H9 (cell line): ENCODE data around the gene LRP3. TPM values are rescaled to one million over a fixed set of nuclear protein-coding genes. Genes with fewer than 3 reads are reported as not detected.

ENCODE experiments used
- DNase-seq: peaks from one replicate; pipeline ENCODE4 v3.0.0-alpha.2; 2017
- H2AFZ ChIP-seq: one replicate; pipeline ENCODE4 v1.6.1; 2013; ENCODE audit warnings: mild to moderate bottlenecking, low read length, control low read depth, moderate library complexity
- H2AK5ac ChIP-seq: 2 replicates; pipeline ENCODE4 v1.6.1; 2013; ENCODE audit warnings: low read length, control low read depth, mixed read lengths; ENCODE audit not compliant: insufficient read length
- H2BK120ac ChIP-seq: one replicate; pipeline ENCODE4 v1.6.1; 2013; ENCODE audit warnings: low read depth, mild to moderate bottlenecking, low read length, control low read depth, inconsistent platforms; ENCODE audit not compliant: poor library complexity, severe bottlenecking
- H2BK12ac ChIP-seq: 2 replicates; pipeline ENCODE4 v1.6.1; 2013; ENCODE audit warnings: low read length, control low read depth, mixed read lengths, low read depth; ENCODE audit not compliant: insufficient read length
- H2BK15ac ChIP-seq: 2 replicates; pipeline ENCODE4 v1.6.1; 2013; ENCODE audit warnings: low read depth, low read length, control low read depth
- H2BK20ac ChIP-seq: one replicate; pipeline ENCODE4 v1.6.1; 2013; ENCODE audit warnings: low read depth, mild to moderate bottlenecking, low read length, control low read depth, inconsistent platforms; ENCODE audit not compliant: poor library complexity, severe bottlenecking
- H2BK5ac ChIP-seq: 2 replicates; pipeline ENCODE4 v1.6.1; 2013; ENCODE audit warnings: low read length, control low read depth, mixed read lengths; ENCODE audit not compliant: insufficient read length
- H3K14ac ChIP-seq: 2 replicates; pipeline ENCODE4 v1.6.1; 2013; ENCODE audit warnings: low read length, control low read depth; ENCODE audit not compliant: insufficient read depth
- H3K18ac ChIP-seq: 2 replicates; pipeline ENCODE4 v1.6.1; 2013; ENCODE audit warnings: low read depth, mild to moderate bottlenecking, mixed read lengths, low read length, control low read depth; ENCODE audit not compliant: insufficient read length
- H3K23ac ChIP-seq: 2 replicates; pipeline ENCODE4 v1.6.1; 2013; ENCODE audit warnings: low read length, control low read depth, mixed read lengths, low read depth; ENCODE audit not compliant: insufficient read length
- H3K23me2 ChIP-seq: 2 replicates; pipeline ENCODE4 v1.6.1; 2013; ENCODE audit warnings: low read depth, mild to moderate bottlenecking, mixed read lengths, low read length, control low read depth; ENCODE audit not compliant: insufficient read length, poor library complexity, severe bottlenecking
- H3K27ac ChIP-seq: 2 replicates; pipeline ENCODE4 v1.5.1; 2013; ENCODE audit warnings: low read length, control low read depth, mixed read lengths, low read depth; ENCODE audit not compliant: insufficient read length
- H3K27me3 ChIP-seq: 2 replicates; pipeline ENCODE4 v1.6.1; 2013; ENCODE audit warnings: low read length, control low read depth, inconsistent platforms; ENCODE audit not compliant: insufficient read depth
- H3K4ac ChIP-seq: 2 replicates; pipeline ENCODE4 v1.6.1; 2013; ENCODE audit warnings: low read depth, mild to moderate bottlenecking, control low read depth, inconsistent platforms, low read length, moderate library complexity
- H3K4me1 ChIP-seq: 2 replicates; pipeline ENCODE4 v1.6.1; 2013; ENCODE audit warnings: low read length, control low read depth, inconsistent platforms; ENCODE audit not compliant: insufficient read depth
- H3K4me2 ChIP-seq: 2 replicates; pipeline ENCODE4 v1.6.1; 2013; ENCODE audit warnings: low read length, control low read depth, mixed read lengths; ENCODE audit not compliant: insufficient read length, insufficient read depth
- H3K56ac ChIP-seq: 2 replicates; pipeline ENCODE4 v1.6.1; 2013; ENCODE audit warnings: low read depth, mild to moderate bottlenecking, mixed read lengths, low read length, control low read depth; ENCODE audit not compliant: insufficient read length
- H3K79me1 ChIP-seq: 2 replicates; pipeline ENCODE4 v1.6.1; 2013; ENCODE audit warnings: low read depth, mild to moderate bottlenecking, moderate library complexity, low read length, control low read depth, inconsistent platforms; ENCODE audit not compliant: insufficient read depth, poor library complexity, severe bottlenecking
- H3K79me2 ChIP-seq: 2 replicates; pipeline ENCODE4 v1.6.1; 2013; ENCODE audit warnings: low read length, control low read depth, inconsistent platforms; ENCODE audit not compliant: insufficient read depth
- H3K9ac ChIP-seq: 2 replicates; pipeline ENCODE4 v1.6.1; 2013; ENCODE audit warnings: low read length, control low read depth, mixed read lengths; ENCODE audit not compliant: insufficient read length; ENCODE audit errors: extremely low read depth
- H3K9me3 ChIP-seq: one replicate; pipeline ENCODE4 v1.6.1; 2013; ENCODE audit warnings: low read depth, low read length, inconsistent platforms; ENCODE audit not compliant: control insufficient read depth
- H3T11ph ChIP-seq: one replicate; pipeline ENCODE4 v1.6.1; 2013; ENCODE audit warnings: mild to moderate bottlenecking, low read length, control low read depth, inconsistent platforms
- H4K20me1 ChIP-seq: one replicate; pipeline ENCODE4 v1.6.1; 2013; ENCODE audit not compliant: control insufficient read depth, insufficient read length, insufficient read depth
- H4K5ac ChIP-seq: 2 replicates; pipeline ENCODE4 v1.6.1; 2013; ENCODE audit warnings: low read depth, mild to moderate bottlenecking, mixed read lengths, low read length, control low read depth; ENCODE audit not compliant: insufficient read length
- H4K8ac ChIP-seq: replicated peaks from 2 replicates; pipeline ENCODE4 v1.6.1; 2013; ENCODE audit warnings: low read length, control low read depth, mixed read lengths, low read depth; ENCODE audit not compliant: insufficient read length
- H4K91ac ChIP-seq: 2 replicates; pipeline ENCODE4 v1.6.1; 2013; ENCODE audit warnings: low read depth, mild to moderate bottlenecking, moderate library complexity, mixed read lengths, low read length, control low read depth; ENCODE audit not compliant: insufficient read length
- H3K27ac Mint-ChIP-seq, 3 experiments: 2 replicates in 2 of 3; 3 replicates in 1 of 3; pipeline ENCODE4 v1.8.0; 2020 to 2021; ENCODE audit warnings: mixed read lengths in 3 of 3, mild to moderate bottlenecking in 1 of 3, moderate library complexity in 1 of 3
- H3K27me3 Mint-ChIP-seq: 2 replicates; pipeline ENCODE4 v1.8.0; 2021; ENCODE audit warnings: low read depth, mild to moderate bottlenecking, moderate library complexity, mixed read lengths
- H3K36me3 Mint-ChIP-seq, 3 experiments: 2 replicates in 2 of 3; 3 replicates in 1 of 3; pipeline ENCODE4 v1.8.0; 2020 to 2021; ENCODE audit warnings: low read depth in 3 of 3, mixed read lengths in 3 of 3; ENCODE audit not compliant: insufficient read depth in 1 of 3
- H3K4me1 Mint-ChIP-seq, 2 experiments: 2 replicates each; pipeline ENCODE4 v1.8.0; 2020; ENCODE audit warnings: mixed read lengths in 2 of 2
- H3K4me3 Mint-ChIP-seq, 2 experiments: 2 replicates in 1 of 2; 3 replicates in 1 of 2; pipeline ENCODE4 v1.8.0; 2020 to 2021; ENCODE audit warnings: mild to moderate bottlenecking in 2 of 2, mixed read lengths in 2 of 2, moderate library complexity in 1 of 2
- H3K9me3 Mint-ChIP-seq, 2 experiments: 2 replicates in 1 of 2; 3 replicates in 1 of 2; pipeline ENCODE4 v1.8.0; 2020; ENCODE audit warnings: mild to moderate bottlenecking in 2 of 2, mixed read lengths in 2 of 2, moderate library complexity in 1 of 2
- WGBS: extraction: QIAGEN DNeasy Blood & Tissue Kit; methylation state at CpG from one replicate; pipeline ENCODE4 v1.1.7; 2013; ENCODE audit warnings: missing lambda C conversion rate, low lambda C conversion rate, mixed read lengths; ENCODE audit not compliant: insufficient read length; ENCODE audit errors: extremely low coverage; 5-methylcytosine and 5-hydroxymethylcytosine counted together
- total RNA-seq: library from RNA; stranded (reverse); gene quantifications from 2 replicates; pipeline ENCODE4 v1.2.1, GENCODE V29; 2021
- TF ChIP-seq, protein P1 (sequence below): fragments of 200-600 bp; sonication (generic); conservative IDR thresholded peaks from 3 replicates; pipeline ENCODE4 v1.8.0; 2021; ENCODE audit warnings: antibody characterized with exemption, mild to moderate bottlenecking

Gene LRP3
- total RNA-seq, 1 experiment from 2014 or later, result 29.2 TPM

DNA sequence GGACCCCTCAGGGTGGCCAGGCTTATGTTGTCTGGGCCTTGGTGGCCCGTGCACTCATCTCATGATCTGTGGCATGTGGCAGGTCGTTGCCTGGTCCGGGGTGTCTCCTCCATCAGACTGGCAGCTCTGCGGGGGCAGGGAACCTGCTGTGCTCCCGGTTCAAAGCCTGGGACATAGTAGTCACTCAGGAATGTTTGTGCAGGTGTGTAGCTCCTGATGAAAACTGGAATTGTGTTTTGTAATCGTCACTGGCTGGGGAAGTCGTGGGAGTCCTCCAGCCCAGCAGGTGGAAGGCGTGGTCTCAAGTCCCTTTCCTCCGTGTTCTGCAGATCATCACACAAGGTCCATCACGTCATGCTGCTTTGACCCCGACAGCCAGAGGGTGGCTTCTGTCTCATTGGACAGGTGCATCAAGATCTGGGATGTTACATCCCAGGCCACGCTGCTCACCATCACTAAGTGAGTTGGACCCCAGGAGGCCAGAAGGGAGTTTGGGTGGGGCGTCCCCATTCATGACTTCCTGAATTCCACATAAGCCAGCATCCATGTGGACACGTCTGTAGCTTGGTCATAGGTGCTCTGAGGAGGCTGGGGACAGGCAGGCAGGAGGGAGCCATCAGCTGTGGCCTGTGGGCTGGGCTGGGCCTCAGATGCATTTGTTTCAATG, 43.1 kb upstream of the LRP3 start:
- Histone ChIP-seq H4K20me1 (no peaks in the 10 kb centered on the region), H3K79me1 (no peaks in the 10 kb centered on the region), H2BK5ac (no peak overlapping the region), H3T11ph (no peak overlapping the region), H3K23me2 (no peaks in the 10 kb centered on the region), H3K27ac (no peak overlapping the region), H2BK20ac (no peak overlapping the region), H3K56ac (no peak overlapping the region), H3K23ac (no peak overlapping the region), H4K91ac (no peak overlapping the region), H3K27me3 (no peaks in the 10 kb centered on the region), H3K9ac (no peak overlapping the region), H3K4me2 (no peak overlapping the region), H2BK120ac (no peak overlapping the region), H3K4ac (no peak overlapping the region), H4K5ac (no peak overlapping the region), H2AK5ac (no peak overlapping the region), H2BK12ac (no peak overlapping the region), H2AFZ (no peak overlapping the region), H3K9me3 (no peaks in the 10 kb centered on the region), H3K14ac (no peak overlapping the region), H3K79me2 (no peaks in the 10 kb centered on the region), H3K4me1 (no peaks in the 10 kb centered on the region), H4K8ac (no peak overlapping the region), H3K18ac (no peak overlapping the region), H2BK15ac (no peak overlapping the region)
- Mint-ChIP-seq H3K9me3 (no peaks in the 10 kb centered on the region), H3K36me3 (no peaks in the 10 kb centered on the region), H3K4me3 (no peak overlapping the region), H3K4me1 (peaks cover 0 to 2% of the 10 kb centered on the region in 2 experiments; a peak in 1 of 4 replicates), H3K27me3 (peaks cover 2% of the 10 kb centered on the region; the same call in 1 of the 2 replicates), H3K27ac (no peak overlapping the region)
- TF ChIP-seq, protein P1, sequence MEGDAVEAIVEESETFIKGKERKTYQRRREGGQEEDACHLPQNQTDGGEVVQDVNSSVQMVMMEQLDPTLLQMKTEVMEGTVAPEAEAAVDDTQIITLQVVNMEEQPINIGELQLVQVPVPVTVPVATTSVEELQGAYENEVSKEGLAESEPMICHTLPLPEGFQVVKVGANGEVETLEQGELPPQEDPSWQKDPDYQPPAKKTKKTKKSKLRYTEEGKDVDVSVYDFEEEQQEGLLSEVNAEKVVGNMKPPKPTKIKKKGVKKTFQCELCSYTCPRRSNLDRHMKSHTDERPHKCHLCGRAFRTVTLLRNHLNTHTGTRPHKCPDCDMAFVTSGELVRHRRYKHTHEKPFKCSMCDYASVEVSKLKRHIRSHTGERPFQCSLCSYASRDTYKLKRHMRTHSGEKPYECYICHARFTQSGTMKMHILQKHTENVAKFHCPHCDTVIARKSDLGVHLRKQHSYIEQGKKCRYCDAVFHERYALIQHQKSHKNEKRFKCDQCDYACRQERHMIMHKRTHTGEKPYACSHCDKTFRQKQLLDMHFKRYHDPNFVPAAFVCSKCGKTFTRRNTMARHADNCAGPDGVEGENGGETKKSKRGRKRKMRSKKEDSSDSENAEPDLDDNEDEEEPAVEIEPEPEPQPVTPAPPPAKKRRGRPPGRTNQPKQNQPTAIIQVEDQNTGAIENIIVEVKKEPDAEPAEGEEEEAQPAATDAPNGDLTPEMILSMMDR, result no peak
- no CpG with 5 or more reads among the region's 14 CpGs for WGBS
- no peak for DNase-seq
